ENCODE data around the gene GOLIM4. TPM values are rescaled to one million over a fixed set of nuclear protein-coding genes. Genes with fewer than 3 reads are reported as not detected.
"Not testable (repeated sequence)": the region's sequence is repeated elsewhere in the genome, so short reads cannot be mapped to it uniquely, and the experiment has no call there.

The GOLIM4 gene
- total and polyA plus RNA-seq, 2 donors, result 32.4 to 60.2 TPM

- Histone ChIP-seq H3K4me1 (ENCODE audit: insufficient read depth) (no peaks in the 10 kb centered on the region), H3K27ac (ENCODE audit: low read depth) (no peak overlapping the region), H3K4me3 (ENCODE audit: low read depth, low read length) (no peak overlapping the region), H3K36me3 (ENCODE audit: insufficient read depth) (no peaks in the 10 kb centered on the region)
- no peak for DNase-seq (ENCODE audit: extremely low spot score)
- WGBS, result 89% methylated on average over 2 of the region's 2 CpGs
These were observed 58.7 kb downstream of the GOLIM4 start for GRCh38 chr3:168037020-168037419.

- H3K27ac ChIP-seq (ENCODE audit: low read depth), result no peak overlapping the region
- DNase-seq (ENCODE audit: extremely low spot score), result no peak
- no peaks in the 10 kb centered on the region for H3K4me1 ChIP-seq (ENCODE audit: insufficient read depth)
- no peaks in the 10 kb centered on the region for H3K36me3 ChIP-seq (ENCODE audit: insufficient read depth)
- WGBS, result 92% methylated on average over 4 of the region's 4 CpGs
- no peak overlapping the region for H3K4me3 ChIP-seq (ENCODE audit: low read depth, low read length)
These were observed 59.1 kb downstream of the GOLIM4 start for GRCh38 chr3:168036619-168037018.

- Histone ChIP-seq H3K36me3 (ENCODE audit: insufficient read depth) (no peaks in the 10 kb centered on the region), H3K4me3 (ENCODE audit: low read depth, low read length) (no peak overlapping the region), H3K27ac (ENCODE audit: low read depth) (no peak overlapping the region), H3K4me1 (ENCODE audit: insufficient read depth) (no peaks in the 10 kb centered on the region)
- 67% methylated on average over 5 of the region's 5 CpGs for WGBS
- DNase-seq (ENCODE audit: extremely low spot score), result no peak
These were observed 61.4 kb downstream of the GOLIM4 start for GRCh38 chr3:168034152-168034928.

- H3K27ac ChIP-seq (ENCODE audit: low read depth), result no peak overlapping the region
- H3K36me3 ChIP-seq (ENCODE audit: insufficient read depth), result no peaks in the 10 kb centered on the region
- DNase-seq (ENCODE audit: extremely low spot score), result no peak
- H3K4me3 ChIP-seq (ENCODE audit: low read depth, low read length), result no peak overlapping the region
- WGBS, result 86% methylated on average over 4 of the region's 4 CpGs
- no peaks in the 10 kb centered on the region for H3K4me1 ChIP-seq (ENCODE audit: insufficient read depth)
These were observed 65.1 kb downstream of the GOLIM4 start for GRCh38 chr3:168030577-168030976.

DNA sequence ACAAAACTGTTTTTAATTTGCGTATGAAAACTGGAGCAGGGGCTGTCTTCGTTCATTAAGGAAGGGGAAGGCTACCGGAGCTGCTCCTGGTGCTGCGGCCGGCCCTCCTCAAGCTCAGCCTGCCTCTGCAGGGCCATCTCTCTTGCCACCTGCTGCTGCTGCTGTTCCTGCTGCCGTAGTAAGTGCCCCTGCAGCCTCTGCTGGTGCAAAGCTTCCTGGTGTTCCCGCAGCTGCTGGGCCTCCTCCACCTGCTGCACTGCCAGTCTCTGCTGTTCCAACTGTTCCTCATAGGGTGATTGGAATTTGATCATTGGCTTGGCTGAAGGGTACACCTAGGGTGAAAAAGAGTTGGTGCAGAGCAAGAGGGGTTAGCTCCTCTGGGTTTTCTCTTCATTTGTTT is 66.0 kb downstream of the GOLIM4 start:
- H3K4me1 ChIP-seq (ENCODE audit: insufficient read depth), result no peaks in the 10 kb centered on the region
- no peak overlapping the region for H3K4me3 ChIP-seq (ENCODE audit: low read depth, low read length)
- whole genome bisulfite sequencing, result 94% methylated on average over 7 of the region's 7 CpGs
- no peak overlapping the region for H3K27ac ChIP-seq (ENCODE audit: low read depth)
- DNase-seq (ENCODE audit: extremely low spot score), result no peak
- H3K36me3 ChIP-seq (ENCODE audit: insufficient read depth), result peaks cover under 1% of the 10 kb centered on the region

- H3K4me3 ChIP-seq (ENCODE audit: low read depth, low read length), result no peak overlapping the region
- 89% methylated on average over 1 of the region's 1 CpG for WGBS
- peaks cover 6% of the 10 kb centered on the region for H3K36me3 ChIP-seq (ENCODE audit: insufficient read depth)
- no peak overlapping the region for H3K27ac ChIP-seq (ENCODE audit: low read depth)
- H3K4me1 ChIP-seq (ENCODE audit: insufficient read depth), result no peaks in the 10 kb centered on the region
- no peak for DNase-seq (ENCODE audit: extremely low spot score)
These were observed 67.6 kb downstream of the GOLIM4 start for GRCh38 chr3:168028086-168028485.

DNA sequence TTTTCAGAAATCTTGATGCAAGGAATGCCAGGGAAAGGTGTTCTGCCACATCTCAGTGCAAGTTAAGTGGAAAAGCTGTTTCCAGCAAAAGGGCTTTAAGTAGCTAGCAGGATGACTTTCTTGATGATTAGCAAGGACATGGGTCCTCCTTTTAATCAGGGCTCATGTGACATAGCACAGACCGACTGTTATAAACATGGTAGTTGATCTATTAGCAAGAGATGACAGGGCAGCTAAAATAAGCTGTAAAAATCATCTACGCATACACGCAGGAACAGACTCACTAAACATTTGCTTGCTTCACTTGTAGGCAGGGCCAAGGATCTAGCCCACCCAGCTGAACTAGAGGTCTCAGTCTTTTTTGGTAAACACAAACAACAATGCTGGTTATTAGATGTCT is 69.0 kb downstream of the GOLIM4 start:
- 69% methylated on average over 3 of the region's 3 CpGs for WGBS
- Histone ChIP-seq H3K36me3 (ENCODE audit: insufficient read depth) (peaks cover 6% of the 10 kb centered on the region), H3K4me3 (ENCODE audit: low read depth, low read length) (no peak overlapping the region), H3K27ac (ENCODE audit: low read depth) (no peak overlapping the region), H3K4me1 (ENCODE audit: insufficient read depth) (no peaks in the 10 kb centered on the region)
- DNase-seq (ENCODE audit: extremely low spot score), result no peak

GRCh38 chr3:168025076-168025475 is 70.6 kb downstream of the GOLIM4 start:
- Histone ChIP-seq H3K4me1 (ENCODE audit: insufficient read depth) (no peaks in the 10 kb centered on the region), H3K27ac (ENCODE audit: low read depth) (no peak overlapping the region), H3K4me3 (ENCODE audit: low read depth, low read length) (no peak overlapping the region), H3K36me3 (ENCODE audit: insufficient read depth) (peaks cover 6% of the 10 kb centered on the region)
- no peak for DNase-seq (ENCODE audit: extremely low spot score)

DNA sequence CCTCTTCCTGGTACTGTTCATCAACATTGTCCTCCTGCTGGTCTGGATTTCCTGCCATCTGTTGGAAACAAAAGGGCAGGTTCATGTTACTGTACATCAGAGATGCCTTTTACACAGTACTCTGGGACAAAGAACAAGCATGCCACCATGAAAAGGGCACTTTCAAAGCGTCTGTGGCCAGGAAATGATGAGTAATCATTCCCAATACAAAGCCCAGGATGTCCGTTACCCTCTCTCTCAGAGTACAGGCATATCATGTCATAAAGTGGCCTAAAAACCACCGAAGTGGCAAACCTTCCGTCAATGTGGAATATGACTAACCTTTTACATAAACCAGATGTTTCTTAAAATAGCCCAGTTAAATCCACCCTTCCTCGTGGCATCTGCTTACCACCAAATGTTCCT is 71.2 kb downstream of the GOLIM4 start:
- 35% methylated on average over 5 of the region's 5 CpGs for WGBS
- Histone ChIP-seq H3K4me3 (ENCODE audit: low read depth, low read length) (no peak overlapping the region), H3K27ac (ENCODE audit: low read depth) (no peak overlapping the region), H3K36me3 (ENCODE audit: insufficient read depth) (peaks cover 6% of the 10 kb centered on the region), H3K4me1 (ENCODE audit: insufficient read depth) (no peaks in the 10 kb centered on the region)
- no peak for DNase-seq (ENCODE audit: extremely low spot score)

DNA sequence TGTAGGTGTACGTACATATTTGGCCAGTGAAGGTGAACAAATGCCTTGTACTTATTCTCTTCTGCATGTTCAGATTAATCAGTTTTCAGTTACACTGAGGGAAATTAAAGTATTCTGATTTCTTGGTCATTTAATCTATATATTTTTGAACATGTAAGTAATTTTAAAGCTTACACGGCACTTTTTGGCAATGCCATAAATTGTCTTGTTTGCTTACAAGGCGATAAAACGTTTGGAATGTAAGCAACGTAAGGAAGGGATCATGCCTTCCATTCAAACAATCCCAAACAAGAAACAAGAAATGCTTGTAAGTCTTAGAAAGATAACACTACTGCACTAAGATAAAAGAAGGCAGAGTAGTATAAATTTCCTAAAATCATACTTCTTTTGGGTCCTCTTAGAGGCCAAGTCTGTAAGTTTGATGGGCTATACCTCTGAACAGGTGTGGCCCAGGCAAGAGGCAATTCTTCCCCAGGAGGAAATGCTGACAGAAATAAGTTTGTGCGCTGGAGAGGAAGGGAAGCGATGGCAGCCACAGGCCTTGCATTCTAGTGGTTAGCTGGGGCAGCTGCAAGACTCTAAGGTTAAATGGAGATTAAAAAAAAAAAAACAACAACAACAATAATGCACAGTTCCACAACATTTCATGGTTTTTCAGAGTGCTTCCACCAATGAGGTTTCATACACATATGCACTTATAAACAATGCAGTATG is 73.8 kb downstream of the GOLIM4 start:
- peaks cover 6% of the 10 kb centered on the region for H3K36me3 ChIP-seq (ENCODE audit: insufficient read depth)
- H3K27ac ChIP-seq (ENCODE audit: low read depth), result no peak overlapping the region
- no peak for DNase-seq (ENCODE audit: extremely low spot score)

DNA sequence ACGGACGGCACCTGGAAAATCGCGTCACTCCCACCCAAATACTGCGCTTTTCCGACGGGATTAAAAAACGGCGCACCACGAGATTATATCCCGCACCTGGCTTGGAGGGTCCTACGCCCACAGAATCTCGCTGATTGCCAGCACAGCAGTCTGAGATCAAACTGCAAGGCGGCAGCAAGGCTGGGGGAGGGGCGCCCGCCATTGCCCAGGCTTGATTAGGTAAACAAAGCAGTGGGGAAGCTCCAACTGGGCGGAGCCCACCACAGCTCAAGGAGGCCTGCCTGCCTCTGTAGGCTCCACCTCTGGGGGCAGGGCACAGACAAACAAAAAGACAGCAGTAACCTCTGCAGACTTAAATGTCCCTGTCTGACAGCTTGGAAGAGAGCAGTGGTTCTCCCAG is 84.4 kb downstream of the GOLIM4 start:
- not testable (repeated sequence) for H3K27ac ChIP-seq (ENCODE audit: low read depth); H3K36me3 ChIP-seq (ENCODE audit: insufficient read depth); H3K4me1 ChIP-seq (ENCODE audit: insufficient read depth); DNase-seq (ENCODE audit: extremely low spot score); H3K4me3 ChIP-seq (ENCODE audit: low read depth, low read length)
- 85% methylated on average over 16 of the region's 17 CpGs for WGBS

More for the DNA sequence above, 73.8 kb downstream of the GOLIM4 start:
- Histone ChIP-seq H3K4me3 (ENCODE audit: low read depth, low read length) (no peak overlapping the region), H3K4me1 (ENCODE audit: insufficient read depth) (no peaks in the 10 kb centered on the region)
- WGBS, result 61% methylated on average over 7 of the region's 7 CpGs

GRCh38 chr3:168006584-168006983 is 89.1 kb downstream of the GOLIM4 start:
- 94% methylated on average over 2 of the region's 2 CpGs for WGBS
- no peak for DNase-seq (ENCODE audit: extremely low spot score)
- Histone ChIP-seq H3K4me1 (ENCODE audit: insufficient read depth) (no peaks in the 10 kb centered on the region), H3K27ac (ENCODE audit: low read depth) (no peak overlapping the region), H3K4me3 (ENCODE audit: low read depth, low read length) (no peak overlapping the region), H3K36me3 (ENCODE audit: insufficient read depth) (peaks cover 2% of the 10 kb centered on the region)

DNA sequence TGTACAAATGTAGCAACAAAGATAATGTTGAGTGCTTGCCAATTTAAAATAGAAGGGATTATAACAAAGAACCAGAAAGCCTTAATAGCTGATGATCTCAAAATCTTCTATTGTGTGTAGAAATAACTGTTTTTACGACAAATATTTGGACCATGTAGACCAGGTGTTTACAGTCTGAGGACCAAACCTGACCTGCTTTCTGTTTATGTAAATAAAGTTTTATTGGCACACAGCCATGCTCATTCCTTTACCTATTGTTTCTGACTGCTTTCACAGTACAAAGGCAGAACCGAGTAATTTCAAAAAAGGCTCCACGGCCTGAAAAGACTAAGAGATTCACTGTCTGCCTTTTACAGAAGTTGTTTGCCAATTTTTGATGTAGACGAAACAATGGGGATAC is 91.8 kb downstream of the GOLIM4 start:
- Histone ChIP-seq H3K27ac (ENCODE audit: low read depth) (no peak overlapping the region), H3K36me3 (ENCODE audit: insufficient read depth) (no peaks in the 10 kb centered on the region), H3K4me3 (ENCODE audit: low read depth, low read length) (no peak overlapping the region), H3K4me1 (ENCODE audit: insufficient read depth) (no peaks in the 10 kb centered on the region)
- DNase-seq (ENCODE audit: extremely low spot score), result no peak
- WGBS, result 89% methylated on average over 4 of the region's 4 CpGs

DNA sequence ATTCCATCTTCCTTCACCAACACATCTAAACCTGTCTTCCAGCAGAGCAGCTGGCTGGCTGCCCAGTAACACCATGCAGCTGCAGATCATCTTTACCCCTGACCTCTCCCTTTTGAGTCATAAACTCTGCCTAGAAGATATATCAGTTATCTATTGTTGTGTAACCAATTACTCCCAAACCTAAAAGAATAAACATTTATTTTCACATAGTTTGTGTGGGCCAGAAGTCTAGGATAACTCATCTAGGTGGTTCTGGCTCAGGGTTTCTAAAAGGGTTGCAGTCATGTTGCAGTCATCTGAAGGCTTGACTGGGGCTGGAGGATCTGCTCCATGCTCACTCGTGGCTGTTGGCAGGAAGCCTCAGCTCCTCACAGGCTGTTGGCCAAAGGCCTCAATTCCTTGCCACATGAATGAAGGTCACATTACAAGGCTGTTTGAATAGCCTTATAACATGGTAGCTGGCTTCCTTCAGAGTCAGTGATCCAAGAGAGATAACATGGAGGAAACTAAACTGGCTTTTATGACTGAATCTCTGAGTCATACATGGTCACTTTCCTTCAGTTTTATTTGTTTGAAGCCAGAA is 92.8 kb downstream of the GOLIM4 start:
- Histone ChIP-seq H3K36me3 (ENCODE audit: insufficient read depth) (no peaks in the 10 kb centered on the region), H3K27ac (ENCODE audit: low read depth) (no peak overlapping the region), H3K4me3 (ENCODE audit: low read depth, low read length) (no peak overlapping the region), H3K4me1 (ENCODE audit: insufficient read depth) (no peaks in the 10 kb centered on the region)
- 28% methylated on average over 1 of the region's 1 CpG for WGBS
- no peak for DNase-seq (ENCODE audit: extremely low spot score)

Measured in urinary bladder (tissue), 4 donors.